HG02678 (cell line): ENCODE data around the gene LONRF2.

ENCODE experiments used
- ATAC-seq: cut with Tn5 transposase; IDR thresholded peaks from one replicate; pipeline ENCODE4 v1.9.1; 2021; ENCODE audit warnings: mild to moderate bottlenecking, moderate library complexity; ENCODE audit not compliant: unreplicated experiment

LONRF2 gene

DNA sequence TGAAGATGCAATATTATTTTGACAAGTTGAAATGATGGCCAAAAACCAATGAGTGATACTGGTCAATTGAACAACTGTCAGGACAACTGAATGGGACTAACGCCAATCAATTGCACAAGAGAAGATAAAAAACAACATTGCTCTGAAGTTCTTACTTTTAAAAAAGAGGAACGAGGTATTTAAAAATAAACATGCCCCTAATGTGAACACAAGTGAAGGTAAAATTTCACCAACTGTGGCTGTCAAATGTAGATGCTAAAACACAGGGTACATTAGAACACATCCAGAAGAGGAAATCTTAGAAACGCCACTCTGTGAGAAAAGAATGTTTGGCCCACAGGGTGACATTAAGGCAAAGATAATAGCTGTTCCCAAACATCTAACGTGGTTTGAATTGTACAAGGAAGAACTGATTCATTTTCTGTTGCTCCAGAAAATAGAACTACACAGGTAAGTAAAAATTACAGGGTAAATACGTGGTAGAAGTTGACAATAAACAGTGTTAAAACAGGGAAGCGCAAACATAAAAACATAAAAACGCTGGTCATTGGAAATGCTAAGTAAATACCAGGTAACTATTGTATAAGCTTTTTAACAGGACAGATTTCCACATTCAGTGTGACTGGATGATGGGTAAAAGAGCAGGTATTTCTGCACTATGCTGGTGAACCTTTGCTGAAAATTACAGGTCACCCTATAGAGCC is 20.3 kb downstream of the LONRF2 start:
- ATAC-seq = no peak

DNA sequence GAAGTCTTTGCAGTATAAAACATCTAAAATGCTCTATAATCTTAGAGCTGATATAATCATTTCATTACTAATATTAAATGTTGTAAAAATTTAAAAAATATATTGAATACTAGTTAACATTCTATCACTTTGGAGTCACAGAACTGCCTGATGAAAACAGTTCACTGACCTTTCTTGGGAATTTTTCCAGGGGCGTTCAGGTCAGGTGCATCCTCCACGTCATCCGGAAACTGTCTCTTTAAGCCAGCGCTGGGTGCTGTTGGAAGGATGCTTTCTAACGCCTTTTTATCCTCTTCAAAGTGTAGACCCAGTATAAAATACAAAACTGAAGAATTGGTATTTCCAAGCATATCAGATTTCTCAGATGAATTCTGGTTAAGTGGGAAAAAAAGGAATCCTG is 22.8 kb downstream of the LONRF2 start:
- no peak for ATAC-seq

DNA sequence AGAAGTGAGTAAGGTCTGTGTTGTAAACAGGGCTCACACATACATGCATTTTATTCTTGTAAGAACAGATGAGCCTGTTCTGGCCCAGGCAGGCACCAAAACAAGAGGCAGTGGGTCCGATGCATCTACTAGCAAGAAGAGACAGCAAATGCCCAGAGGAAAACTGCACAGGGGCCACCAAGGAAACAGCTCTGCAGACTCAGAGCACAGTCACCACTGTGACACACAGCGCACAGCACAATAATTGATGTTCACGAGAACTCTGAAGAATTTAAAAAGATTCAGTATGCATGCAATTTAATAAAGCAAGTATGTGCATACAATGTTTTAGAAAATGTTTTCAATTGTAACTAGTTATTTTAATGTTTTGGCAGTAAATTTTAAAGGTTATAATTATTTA is 24.8 kb downstream of the LONRF2 start:
- no peak for ATAC-seq

DNA sequence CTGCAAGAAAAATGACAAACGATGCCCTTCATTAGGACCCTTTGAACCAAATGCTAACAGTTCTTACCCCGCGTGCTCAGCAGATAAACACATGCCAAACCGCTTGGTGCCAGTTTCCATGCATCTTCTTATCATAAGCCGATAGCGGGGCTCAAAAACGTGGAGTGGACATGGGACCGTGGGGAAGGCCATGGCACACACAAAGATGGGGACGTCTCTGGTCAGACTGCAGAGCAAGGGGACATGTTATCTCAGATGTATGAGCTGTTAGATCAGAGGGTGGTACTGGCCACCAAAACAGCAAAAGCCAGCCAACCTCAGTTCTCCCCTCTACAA is 28.2 kb downstream of the LONRF2 start:
- ATAC-seq = no peak

DNA sequence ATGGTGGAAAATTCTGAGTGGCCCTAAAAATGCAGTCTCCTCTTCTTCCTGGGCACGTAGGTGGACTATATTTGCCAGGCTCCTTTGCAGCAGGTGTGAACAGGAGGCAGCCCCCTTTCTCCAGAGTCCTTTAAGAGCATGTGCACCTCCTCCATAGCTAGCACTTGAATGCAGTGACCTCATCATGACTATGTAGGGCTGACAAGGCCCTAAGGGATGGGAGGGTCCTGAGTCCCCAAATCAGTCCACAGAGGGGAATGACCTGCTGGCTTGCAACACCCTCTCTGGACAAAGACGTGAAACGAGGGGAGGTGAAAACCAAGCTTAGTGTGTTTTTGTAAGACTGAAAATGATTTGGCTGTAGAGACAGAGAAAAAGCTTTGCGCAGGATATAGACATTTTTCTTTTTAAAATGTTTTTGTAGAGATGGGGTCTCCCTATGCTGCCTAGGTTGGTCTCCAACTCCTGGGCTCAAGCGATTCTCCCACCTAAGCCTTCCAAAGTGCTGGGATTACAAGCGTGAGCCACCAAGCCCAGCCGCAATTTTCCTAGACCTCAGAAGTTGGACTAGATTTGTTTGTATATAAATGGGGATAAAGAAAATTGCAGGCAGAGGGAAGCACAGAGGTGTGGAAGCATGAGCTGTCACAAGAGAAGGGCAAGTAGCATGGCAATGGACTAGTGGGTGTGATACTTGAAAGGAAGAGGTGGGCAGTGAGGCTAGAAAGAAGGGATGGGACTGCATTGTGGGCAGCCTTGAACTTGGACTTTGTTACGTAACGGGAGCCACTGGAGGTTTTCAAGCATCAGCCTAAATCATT is 28.8 kb downstream of the LONRF2 start:
- no peak for ATAC-seq

DNA sequence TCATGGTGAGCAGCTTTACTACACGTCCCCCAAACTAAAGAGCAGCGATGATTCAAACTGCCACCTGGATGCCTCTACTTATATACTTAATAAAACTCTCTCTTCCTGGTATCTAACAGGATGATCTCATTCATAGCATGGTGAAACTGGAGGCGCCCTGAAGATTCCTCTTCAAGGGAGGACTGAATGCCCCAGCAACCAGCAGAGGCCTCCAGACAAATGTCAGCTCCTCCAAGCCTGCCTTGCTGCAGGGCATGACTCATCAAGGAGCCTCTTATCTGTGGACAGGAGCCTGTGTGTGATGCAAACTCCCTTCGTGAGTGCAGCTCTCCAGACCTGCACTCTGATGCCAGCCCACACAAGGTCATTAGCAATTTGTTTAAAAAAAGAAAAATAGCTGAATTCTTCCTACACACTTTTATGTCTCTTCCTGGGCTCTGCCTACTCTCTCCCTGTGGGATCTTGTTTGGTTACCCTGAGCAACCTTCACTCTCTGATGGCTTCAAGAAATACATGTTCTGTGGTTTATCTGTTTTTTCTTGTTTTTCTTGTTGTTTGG is 30.2 kb downstream of the LONRF2 start:
- no peak for ATAC-seq

DNA sequence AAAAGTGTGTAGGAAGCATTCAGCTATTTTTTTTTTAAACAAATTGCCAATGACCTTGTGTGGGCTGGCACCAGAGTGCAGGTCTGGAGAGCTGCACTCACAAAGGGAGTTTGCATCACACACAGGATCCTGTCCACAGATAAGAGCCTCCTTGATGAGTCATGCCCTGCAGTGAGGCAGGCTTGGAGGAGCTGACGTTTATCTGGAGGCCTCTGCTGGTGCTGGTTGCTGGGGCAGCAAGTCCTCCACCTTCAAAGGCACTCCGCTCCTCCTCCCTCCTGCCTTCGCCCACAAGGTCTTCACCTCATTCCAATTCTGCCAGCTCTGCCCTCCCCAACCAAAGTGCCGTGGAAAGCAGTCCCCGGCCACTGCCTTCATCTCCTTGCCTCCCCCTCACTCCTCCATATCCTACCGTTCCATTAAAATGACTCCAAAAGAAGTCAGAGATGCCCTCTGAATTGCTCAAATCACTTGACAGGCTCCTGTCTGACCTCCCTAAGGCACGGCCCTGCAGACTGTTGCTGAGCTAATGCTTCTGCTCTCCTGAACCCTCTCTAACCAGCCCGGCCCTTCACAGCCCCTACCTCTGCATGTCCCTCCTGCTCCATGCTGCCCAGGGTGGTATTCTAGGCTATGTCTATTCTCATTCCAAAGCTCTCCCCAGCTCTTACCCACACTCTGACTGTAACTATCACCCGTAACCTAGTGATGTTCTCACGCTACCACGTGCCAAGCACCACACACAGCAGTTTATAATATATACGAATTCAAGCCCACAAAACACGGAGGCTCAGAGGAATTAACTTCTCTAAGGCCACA is 30.9 kb downstream of the LONRF2 start:
- no peak for ATAC-seq

DNA sequence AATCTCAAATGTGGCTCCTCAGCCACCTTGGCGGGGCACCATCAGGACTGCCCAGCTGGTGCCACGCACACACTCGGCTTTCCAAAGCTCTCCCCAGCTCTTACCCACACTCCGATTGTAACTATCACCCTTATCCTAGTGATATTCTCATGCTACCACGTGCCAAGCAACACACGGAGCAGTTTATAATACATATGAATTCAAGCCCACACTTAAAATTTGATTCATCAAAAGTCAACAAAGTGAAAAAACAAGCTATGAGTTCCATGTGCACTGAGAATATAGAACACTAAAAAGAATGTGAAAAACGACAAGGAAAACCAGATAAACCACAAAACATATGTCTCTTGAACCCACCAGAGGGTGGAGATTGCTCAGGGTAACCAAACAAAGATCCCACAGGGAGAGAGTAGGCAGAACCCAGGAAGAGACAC is 31.6 kb downstream of the LONRF2 start:
- no peak for ATAC-seq

DNA sequence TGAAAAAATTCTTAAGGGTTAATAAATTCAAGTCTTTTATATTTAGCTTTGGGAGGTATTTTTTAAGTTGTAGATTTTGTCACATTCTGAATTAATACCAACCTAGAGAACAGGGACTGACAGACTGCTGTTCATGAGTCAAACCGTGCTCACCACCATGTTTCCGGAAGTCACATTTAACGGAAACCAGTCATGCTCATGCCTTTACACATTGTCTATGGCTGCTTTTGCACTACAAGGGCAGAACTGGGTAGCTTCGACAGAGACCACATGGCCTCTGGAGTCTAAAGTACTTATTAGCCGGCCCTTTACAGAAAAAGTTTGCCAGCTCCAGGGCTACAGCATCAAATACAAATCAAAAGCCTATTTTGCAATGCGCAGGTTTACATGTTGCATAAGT is 33.3 kb downstream of the LONRF2 start:
- no peak for ATAC-seq

DNA sequence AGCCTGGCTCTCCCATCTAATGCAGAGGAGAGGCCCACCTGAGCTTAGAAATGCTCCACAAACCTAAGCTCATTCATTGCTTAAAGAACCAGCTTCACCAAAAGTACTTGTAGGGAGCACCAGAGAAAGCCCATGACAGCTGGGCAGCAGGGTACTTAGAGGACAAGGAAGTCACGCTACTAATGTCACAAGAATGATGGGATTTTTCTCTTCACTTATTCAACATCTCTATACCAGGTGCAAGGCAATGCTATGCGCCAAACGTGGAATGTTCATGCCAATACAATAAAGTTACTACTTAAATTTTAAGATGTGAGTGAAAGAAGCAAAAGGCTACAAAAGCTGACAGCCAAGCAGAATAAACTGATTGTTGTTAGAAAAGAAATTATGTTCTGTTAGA is 36.0 kb downstream of the LONRF2 start:
- no peak for ATAC-seq

DNA sequence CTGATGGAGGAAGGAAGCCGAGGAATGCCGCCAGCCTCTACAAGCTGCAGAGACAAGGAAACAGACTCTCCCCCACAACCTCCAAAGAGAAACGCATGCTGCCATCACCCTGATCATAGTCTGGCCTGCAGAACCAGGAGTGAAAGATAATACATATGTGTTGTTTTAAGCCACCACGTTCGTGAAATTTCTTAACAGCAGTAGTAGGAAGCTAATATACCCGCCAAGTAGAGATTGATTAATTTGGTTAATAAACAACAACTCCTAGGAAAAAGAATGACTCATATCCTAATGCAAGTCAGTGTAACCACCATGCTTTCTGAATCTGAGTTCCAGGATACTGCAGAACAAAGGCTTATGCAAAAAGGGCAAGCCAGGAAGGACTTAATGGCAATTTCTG is 36.6 kb downstream of the LONRF2 start:
- no peak for ATAC-seq

DNA sequence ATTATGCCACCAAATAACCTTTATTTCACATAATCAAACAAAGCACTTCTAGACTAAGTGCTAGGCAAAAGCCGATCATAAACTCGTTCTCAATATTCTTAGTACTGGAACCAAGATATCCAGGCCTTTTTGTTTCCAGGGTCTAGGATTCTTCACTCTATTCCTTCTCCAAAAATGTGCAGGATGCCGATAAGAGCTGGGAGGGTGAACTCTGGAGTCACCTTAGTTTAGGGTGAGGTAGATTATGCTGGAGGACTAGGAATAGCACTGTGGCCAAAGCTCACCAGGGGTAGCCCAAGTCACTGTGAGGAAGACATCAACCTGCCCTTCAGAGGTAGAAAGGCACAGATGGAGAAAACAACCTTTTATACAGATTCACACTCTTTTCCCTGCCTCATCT is 37.3 kb downstream of the LONRF2 start:
- ATAC-seq = no peak

DNA sequence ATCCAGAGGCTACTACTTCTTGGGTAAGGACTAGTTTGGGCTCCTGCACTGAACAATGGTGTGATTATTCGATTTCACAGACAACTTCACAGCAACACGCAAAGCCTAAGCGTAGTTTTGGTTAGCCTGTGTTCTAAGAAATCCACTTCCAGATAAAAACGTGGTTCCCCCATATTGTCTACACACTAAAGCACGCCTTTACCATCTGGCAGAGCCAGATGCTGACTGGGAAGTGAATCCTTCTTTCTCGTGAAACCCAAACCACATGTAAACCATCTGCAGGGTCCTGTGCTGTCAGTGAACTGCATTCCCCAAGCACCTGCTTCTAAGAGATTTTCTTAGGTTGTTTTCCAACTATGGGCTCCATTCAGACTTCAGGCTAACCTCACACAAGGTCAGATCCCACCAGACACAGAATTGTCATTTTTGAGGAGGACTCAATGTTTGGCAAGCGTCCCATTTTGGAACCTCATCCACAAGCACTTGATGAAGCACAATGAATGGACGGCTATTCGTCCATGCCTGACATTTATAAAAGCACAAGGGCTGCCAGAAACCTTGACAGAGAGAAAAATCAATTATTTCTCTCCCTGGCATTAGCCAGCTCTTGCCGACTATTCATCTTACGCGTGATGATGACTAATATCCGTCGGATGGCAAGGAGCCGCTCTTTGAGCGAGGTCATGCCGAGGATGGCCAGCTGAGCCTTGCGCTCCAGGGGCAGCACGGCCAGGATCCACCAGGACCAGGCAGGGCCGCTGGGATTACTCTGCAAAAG is 38.4 kb downstream of the LONRF2 start:
- ATAC-seq = no peak

DNA sequence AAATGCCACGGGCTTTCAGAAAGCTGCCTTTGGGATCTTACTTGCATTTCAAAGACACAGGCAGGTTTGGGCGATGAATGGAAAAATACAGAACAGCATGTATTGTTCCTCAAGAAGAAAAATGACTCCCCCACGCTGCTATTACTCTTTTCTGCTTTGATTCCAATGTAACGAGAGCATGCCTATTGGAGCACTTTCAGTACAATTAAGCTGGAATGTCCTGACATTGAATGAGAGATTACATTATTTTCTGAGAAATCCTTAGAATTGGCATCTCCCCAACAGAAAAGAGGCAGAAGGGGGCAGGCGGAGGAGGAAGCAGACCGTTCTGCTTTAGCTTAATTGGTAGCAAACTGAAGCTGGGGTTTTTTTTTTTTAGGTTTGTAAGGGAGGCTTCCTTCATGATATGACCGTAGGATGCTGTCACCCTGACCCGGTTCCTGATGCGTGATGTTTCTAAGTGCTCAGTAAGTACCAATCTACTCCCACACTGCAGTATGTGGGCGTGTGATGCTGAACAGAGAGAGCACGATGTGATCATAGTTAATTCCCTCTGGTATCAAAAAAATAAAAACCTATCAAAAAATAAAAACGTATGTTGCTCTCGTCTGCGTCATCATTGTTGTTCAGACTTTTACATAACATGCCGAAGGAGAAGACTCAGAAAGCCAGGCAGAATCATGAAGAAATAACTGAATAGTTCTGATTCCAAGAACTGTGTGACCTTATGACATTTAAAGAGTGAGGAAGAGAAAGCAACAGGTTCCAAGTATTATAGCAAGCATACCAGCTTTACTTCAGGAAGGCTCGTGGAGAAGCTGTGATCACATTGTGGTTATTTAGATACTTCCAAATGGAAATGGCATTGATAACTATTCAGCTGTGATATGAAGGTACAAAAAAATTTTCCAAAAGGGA is 40.5 kb downstream of the LONRF2 start:
- no peak for ATAC-seq

DNA sequence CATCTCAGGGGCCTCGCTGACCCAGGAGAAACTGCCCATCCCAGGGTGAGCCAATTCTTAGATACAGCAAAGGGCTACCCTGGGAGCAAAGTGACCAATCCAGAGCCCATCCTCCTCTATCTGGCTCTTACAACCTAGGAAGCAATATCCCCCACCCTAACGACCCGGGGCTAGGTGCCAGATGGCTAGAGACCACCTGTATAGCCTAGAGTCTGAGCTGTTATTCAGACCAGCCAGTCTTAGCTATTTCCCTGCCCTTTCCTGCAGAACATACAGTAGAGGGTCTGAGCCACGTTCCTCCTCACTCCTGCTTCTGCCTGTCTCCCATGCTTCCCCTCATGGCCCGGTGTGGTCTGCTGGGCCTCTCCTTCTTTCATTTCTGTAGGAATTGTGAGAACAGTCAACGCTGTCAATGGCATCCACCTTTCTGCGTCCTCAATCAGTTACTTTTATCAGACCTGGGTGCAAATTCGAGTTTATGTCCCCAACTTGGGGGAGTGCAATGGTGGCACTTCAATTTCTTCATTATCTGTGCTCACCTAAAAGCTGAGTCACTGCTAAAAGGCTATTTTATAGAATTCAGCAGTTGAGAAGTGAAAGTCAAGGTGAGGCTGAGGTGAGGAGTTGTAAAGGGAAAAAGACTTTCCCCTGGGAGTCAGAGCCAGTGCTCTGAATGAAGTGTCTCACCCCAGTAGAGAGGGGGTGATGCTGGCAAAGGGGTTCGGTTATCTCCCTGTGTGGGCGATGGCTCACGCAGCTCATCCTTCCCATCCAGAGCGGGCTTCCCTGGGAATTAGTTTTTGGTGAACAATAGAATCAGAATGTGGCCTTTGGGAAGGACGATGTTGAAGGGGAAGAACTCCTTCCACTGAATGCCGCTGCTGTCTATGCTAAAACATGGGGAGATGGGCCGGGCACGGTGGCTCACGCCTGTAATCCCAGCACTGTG is 42.4 kb downstream of the LONRF2 start:
- no peak for ATAC-seq

DNA sequence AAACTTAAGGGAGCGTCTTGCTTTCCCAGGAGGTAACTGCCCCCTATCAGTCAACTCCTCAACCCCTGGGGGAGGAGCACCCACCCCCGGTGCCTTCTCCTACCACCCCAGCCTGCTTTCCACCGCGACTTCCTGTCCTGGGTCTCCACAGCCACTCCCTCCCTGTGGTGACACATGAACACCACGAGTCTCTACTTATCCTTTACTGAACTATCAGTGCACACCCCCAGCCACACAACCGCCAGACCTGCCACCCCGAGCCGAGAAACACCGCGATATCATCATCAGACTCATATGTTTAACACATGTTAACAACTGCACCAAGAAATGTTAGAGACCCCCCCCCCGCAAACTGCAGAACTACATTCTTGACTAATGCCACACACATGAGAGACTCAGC is 43.3 kb downstream of the LONRF2 start:
- no peak for ATAC-seq

DNA sequence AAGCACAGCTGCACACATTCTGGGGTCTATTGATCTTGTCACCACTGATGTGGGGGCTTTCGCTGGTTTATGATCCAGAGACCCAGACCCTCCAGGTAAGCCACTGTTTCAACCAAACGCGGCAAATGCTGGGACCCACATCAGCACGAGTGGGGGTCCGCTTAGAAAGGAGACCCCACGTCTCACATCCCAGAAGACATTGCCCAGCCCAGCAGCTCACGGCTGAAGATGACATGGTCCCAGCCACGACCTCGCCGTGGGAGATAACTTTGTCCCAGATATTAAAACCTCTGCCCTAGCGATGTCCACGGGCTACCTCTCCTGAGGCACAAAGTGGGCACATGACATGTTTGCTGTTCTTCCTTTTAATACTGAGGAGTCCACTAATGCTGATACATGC is 43.8 kb downstream of the LONRF2 start:
- ATAC-seq = no peak

DNA sequence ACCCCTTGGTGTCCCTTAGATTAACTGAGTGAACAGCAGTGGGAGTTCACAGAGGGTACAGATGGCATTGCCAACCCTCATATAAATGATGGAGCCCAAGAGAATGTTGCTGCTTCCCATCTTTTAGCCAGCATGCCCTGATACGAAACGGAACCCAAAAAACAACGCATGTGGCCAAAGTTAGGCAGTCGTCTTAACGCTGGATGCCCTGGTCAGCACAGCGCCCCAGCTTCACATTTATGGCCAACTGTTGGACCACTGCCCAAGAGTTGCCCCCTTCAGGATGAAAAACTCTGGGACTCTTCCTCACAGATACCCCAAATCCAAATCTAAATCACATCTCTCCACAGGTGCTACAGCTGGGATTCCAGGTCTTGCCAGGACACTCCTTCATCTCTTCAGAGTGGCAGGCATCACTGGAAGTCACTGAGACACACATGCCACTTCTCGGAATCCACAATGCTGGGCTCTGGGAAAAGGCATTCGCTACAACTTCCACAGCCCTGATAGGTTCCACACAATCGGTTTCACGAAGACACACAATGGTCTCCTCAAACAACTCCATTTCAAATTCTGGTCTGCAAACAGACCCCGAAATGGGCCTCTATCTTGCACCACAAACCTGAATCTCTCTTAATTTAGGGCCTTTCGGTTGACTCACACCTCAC is 44.6 kb downstream of the LONRF2 start:
- ATAC-seq = no peak
